ENCODE results near the gene TPSAB1.
"Not testable (repeated sequence)": the region's sequence is repeated elsewhere in the genome, so short reads cannot be mapped to it uniquely, and the experiment has no call there.

TPSAB1 gene

DNA sequence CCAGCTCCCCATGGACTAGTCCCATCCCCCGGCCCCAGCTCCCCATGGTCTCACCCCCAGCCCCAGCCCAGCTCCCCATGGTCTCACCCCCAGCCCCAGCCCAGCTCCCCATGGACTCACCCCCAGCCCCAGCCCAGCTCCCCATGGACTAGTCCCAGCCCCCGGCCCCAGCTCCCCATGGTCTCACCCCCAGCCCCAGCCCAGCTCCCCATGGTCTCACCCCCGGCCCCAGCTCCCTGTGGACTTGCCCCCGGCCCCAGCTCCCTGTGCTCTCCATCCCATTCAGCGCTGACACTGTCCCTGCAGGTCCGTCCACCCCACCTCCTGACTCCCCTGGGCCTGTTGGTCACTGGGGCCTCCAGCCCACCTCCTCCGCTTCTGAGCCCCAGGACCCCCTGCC lies 9.2 kb upstream of the TPSAB1 start:
- H3K4me3 ChIP-seq (replicated peaks; ENCODE audit: insufficient read depth, low read length); DNase-seq (ENCODE audit: low read depth in 1 of 2, low spot score in 1 of 2); H3K27me3 ChIP-seq (ENCODE audit: insufficient read depth, poor library complexity, severe bottlenecking); H3K27ac ChIP-seq (replicated peaks): not testable (repeated sequence)

DNA sequence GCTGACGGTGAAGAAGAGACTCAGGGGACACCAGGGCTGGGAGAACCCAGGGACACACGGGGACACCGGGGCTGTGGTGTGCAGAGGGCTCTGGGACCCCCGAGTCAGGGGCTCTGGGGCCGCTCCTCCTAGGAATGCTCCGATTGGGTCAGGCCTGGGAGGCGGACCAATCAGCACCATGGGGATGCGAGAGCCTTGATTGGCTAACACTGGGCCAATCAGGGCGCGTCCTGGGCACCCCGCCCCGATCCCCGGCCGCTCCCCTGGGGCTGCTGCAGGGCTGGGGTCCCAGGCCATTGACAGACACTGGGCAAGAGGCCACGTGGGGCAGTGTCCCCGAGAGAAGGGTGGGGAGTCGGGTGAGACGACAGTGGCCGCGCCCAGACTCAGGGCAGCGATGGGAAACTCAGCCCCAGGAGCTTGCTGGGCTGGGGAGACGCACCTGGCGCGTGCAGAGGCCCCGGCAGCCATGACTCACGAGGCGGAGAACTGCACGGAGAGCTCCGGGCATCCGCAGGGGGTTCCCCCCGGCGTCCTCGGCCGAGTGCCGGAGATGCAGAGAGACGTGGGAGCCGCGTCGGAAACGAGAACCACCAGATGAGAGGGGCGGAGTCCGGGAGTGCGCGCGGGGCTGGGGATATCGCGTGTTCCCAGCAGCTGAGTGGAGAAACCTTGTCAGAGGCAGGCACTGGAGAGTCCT lies 8.3 kb upstream of the TPSAB1 start:
- not testable (repeated sequence) for H3K27me3 ChIP-seq (ENCODE audit: insufficient read depth, poor library complexity, severe bottlenecking); DNase-seq (ENCODE audit: low read depth in 1 of 2, low spot score in 1 of 2); H3K4me3 ChIP-seq (replicated peaks; ENCODE audit: insufficient read depth, low read length); H3K27ac ChIP-seq (replicated peaks)

DNA sequence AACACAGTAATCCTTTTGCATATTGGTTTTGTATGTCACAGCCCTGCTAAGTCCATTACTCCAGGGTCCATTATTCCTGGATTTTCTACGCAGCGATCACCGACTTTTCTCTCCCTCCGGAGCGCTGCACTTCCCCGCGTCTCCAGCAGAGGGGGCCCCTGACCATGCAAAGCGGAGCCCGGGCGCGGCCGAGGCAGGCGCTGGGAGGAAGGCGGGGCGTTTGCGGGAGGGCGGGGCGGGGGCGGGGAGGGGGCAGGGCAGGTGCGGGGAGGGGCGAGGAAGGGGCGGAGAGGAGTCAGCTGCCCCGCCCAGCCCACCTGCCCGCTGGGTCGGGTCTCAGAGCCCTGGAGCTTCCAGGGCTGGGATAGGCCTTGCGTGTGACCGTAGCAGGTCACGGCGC lies 3.8 kb upstream of the TPSAB1 start:
- not testable (repeated sequence) for DNase-seq (ENCODE audit: low read depth in 1 of 2, low spot score in 1 of 2); H3K27me3 ChIP-seq (ENCODE audit: insufficient read depth, poor library complexity, severe bottlenecking); H3K27ac ChIP-seq (replicated peaks); H3K4me3 ChIP-seq (replicated peaks; ENCODE audit: insufficient read depth, low read length)

DNA sequence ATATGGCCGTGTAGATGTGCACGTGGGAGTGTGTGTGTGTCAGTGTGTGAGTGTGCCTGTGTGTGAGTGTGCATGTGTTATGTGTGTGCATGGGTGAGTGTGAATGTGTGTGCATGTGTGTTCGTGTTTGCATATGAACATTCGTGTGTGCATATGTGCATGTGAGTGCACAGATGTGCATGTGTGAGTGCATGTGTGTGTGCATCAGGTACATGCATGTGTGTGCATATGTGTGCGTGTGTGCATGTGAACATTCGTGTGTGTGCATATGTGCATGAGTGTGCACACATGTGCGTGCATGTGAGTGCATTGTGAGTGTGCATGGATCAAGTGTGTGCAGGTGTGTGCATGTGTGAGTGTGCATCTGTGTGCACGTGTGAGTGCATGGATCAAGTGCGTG lies 2.5 kb upstream of the TPSAB1 start:
- TF ChIP-seq GABPA (IDR thresholded peaks at IDR 0.05; ENCODE audit: low read depth), result no peak
- TF ChIP-seq SPI1 (IDR thresholded peaks at IDR 0.05; ENCODE audit: borderline replicate concordance, low read depth), result no peak
- TF ChIP-seq, protein P1, sequence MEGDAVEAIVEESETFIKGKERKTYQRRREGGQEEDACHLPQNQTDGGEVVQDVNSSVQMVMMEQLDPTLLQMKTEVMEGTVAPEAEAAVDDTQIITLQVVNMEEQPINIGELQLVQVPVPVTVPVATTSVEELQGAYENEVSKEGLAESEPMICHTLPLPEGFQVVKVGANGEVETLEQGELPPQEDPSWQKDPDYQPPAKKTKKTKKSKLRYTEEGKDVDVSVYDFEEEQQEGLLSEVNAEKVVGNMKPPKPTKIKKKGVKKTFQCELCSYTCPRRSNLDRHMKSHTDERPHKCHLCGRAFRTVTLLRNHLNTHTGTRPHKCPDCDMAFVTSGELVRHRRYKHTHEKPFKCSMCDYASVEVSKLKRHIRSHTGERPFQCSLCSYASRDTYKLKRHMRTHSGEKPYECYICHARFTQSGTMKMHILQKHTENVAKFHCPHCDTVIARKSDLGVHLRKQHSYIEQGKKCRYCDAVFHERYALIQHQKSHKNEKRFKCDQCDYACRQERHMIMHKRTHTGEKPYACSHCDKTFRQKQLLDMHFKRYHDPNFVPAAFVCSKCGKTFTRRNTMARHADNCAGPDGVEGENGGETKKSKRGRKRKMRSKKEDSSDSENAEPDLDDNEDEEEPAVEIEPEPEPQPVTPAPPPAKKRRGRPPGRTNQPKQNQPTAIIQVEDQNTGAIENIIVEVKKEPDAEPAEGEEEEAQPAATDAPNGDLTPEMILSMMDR (IDR thresholded peaks at IDR 0.05; ENCODE audit: insufficient read depth, low read length), result no peak
- TF ChIP-seq, protein P2, sequence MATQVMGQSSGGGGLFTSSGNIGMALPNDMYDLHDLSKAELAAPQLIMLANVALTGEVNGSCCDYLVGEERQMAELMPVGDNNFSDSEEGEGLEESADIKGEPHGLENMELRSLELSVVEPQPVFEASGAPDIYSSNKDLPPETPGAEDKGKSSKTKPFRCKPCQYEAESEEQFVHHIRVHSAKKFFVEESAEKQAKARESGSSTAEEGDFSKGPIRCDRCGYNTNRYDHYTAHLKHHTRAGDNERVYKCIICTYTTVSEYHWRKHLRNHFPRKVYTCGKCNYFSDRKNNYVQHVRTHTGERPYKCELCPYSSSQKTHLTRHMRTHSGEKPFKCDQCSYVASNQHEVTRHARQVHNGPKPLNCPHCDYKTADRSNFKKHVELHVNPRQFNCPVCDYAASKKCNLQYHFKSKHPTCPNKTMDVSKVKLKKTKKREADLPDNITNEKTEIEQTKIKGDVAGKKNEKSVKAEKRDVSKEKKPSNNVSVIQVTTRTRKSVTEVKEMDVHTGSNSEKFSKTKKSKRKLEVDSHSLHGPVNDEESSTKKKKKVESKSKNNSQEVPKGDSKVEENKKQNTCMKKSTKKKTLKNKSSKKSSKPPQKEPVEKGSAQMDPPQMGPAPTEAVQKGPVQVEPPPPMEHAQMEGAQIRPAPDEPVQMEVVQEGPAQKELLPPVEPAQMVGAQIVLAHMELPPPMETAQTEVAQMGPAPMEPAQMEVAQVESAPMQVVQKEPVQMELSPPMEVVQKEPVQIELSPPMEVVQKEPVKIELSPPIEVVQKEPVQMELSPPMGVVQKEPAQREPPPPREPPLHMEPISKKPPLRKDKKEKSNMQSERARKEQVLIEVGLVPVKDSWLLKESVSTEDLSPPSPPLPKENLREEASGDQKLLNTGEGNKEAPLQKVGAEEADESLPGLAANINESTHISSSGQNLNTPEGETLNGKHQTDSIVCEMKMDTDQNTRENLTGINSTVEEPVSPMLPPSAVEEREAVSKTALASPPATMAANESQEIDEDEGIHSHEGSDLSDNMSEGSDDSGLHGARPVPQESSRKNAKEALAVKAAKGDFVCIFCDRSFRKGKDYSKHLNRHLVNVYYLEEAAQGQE (IDR thresholded peaks at IDR 0.05; ENCODE audit: insufficient replicate concordance, low read depth), result no peak
- TF ChIP-seq POLR2AphosphoS5 (IDR thresholded peaks at IDR 0.05; ENCODE audit: low read depth), result no peak
- no peaks in the 10 kb centered on the region for H3K27me3 ChIP-seq (ENCODE audit: insufficient read depth, poor library complexity, severe bottlenecking)
- no peak overlapping the region for H3K4me3 ChIP-seq (replicated peaks; ENCODE audit: insufficient read depth, low read length)
- DNase-seq (ENCODE audit: low read depth in 1 of 2, low spot score in 1 of 2), result no peak
- no peak overlapping the region for H3K27ac ChIP-seq (replicated peaks)

DNA sequence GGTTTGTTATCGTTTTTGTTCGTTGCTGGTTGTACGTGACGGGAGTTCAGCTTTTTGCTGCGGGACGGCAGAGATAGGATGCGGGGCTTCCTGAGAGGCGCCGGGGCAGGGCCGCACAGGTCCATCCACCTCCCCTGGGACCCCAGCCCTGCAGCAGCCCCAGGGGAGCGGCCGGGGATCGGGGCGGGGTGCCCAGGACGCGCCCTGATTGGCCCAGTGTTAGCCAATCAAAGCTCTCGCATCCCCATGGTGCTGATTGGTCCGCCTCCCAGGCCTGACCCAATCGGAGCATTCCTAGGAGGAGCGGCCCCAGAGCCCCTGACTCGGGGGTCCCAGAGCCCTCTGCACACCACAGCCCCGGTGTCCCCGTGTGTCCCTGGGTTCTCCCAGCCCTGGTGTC lies 1.6 kb upstream of the TPSAB1 start:
- H3K27ac ChIP-seq (replicated peaks); H3K4me3 ChIP-seq (replicated peaks; ENCODE audit: insufficient read depth, low read length); DNase-seq (ENCODE audit: low read depth in 1 of 2, low spot score in 1 of 2); H3K27me3 ChIP-seq (ENCODE audit: insufficient read depth, poor library complexity, severe bottlenecking): not testable (repeated sequence)

DNA sequence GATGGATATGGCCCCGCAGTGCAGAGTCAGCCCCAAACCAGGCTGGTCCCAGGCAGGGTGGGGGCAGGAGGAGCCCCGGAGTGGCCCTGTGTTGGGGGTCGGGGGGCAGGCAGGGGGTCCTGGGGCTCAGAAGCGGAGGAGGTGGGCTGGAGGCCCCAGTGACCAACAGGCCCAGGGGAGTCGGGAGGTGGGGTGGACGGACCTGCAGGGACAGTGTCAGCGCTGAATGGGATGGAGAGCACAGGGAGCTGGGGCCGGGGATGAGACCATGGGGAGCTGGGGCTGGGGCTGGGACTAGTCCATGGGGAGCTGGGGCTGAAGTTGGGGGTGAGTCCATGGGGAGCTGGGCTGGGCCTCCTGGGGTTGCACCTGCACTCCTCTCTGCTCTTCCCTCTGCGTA lies 930 bp upstream of the TPSAB1 start:
- H3K27me3 ChIP-seq (ENCODE audit: insufficient read depth, poor library complexity, severe bottlenecking); H3K27ac ChIP-seq (replicated peaks); DNase-seq (ENCODE audit: low read depth in 1 of 2, low spot score in 1 of 2); H3K4me3 ChIP-seq (replicated peaks; ENCODE audit: insufficient read depth, low read length): not testable (repeated sequence)

DNA sequence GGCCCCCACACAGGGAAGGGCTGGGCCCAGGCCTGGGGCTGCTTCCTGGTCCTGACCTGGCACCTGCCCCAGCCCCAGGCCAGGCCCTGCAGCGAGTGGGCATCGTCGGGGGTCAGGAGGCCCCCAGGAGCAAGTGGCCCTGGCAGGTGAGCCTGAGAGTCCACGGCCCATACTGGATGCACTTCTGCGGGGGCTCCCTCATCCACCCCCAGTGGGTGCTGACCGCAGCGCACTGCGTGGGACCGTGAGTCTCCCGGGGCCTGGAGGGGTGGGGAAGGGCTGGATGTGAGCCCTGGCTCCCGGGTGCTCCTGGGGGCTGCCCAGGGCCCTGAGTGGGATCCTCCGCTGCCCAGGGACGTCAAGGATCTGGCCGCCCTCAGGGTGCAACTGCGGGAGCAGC lies 576 bp downstream of the TPSAB1 start:
- not testable (repeated sequence) for H3K27me3 ChIP-seq (ENCODE audit: insufficient read depth, poor library complexity, severe bottlenecking); H3K27ac ChIP-seq (replicated peaks); DNase-seq (ENCODE audit: low read depth in 1 of 2, low spot score in 1 of 2); H3K4me3 ChIP-seq (replicated peaks; ENCODE audit: insufficient read depth, low read length)

DNA sequence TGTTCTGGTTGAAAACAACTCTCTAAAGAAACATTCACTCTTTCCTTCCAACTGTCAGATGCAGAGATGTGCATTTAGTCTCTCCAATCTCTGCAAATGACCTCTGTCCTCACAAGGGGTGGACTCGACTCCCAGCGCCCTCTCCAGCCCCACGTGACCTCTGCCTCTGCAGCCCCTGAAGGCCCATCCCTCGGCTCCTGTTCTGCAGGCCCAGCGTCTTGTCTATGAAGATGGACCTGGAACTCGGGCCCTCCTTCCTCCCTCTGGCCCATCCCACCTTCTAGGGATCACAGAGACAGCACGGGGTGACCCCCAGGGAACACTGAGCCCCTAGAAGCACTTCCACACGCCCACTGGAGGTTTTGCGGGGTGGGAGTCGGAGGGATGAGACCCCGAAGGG lies 2.9 kb downstream of the TPSAB1 start:
- H3K4me3 ChIP-seq (replicated peaks; ENCODE audit: insufficient read depth, low read length); DNase-seq (ENCODE audit: low read depth in 1 of 2, low spot score in 1 of 2); H3K27me3 ChIP-seq (ENCODE audit: insufficient read depth, poor library complexity, severe bottlenecking); H3K27ac ChIP-seq (replicated peaks): not testable (repeated sequence)

DNA sequence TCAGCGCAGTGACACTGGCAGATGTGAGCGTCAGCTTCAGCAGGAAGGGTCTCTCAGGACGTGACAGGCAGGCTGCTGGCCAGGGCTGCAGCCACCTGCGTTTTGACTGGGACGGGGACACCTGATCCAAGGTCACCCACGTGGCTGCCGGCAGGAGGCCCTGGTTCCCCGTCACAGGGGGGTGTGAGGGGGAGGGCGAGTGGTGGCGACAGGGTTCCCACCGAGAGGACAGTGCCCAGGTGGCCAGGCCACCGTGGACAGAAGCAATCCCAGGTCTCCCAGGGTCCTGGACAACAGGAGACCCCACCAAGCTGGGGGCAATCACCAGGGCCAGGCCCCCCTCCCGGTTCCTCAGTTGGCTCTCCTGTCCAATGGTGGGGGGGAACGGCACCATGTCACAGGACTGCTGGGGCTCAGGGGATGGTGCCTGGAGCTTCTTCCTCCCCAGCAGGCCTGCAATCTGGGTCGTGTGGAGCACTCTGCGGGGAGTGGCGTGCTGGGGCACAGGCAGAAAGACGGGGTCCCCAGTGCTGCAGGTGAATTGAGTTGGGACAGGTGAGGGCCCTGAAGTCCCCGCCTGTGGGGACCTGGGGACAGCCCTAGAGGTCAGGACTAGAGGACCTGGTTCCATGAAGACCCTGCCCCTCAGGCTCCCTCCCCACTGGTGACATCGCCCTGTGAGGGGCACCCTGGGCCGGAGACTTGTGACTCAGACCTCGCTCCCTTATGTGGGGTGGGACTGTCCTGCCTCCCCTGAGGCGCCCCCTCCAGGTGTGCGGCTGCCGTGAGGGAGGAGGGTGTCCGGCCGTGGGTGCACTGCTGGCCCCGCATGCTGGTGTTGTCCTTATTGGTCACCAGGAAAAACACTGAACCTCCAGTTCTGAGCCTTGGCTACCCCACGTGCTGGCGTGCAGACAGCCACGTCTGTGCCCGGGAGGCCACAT lies 3.7 kb downstream of the TPSAB1 start:
- DNase-seq (ENCODE audit: low read depth in 1 of 2, low spot score in 1 of 2), result not testable (repeated sequence)
- peak overlapping the region; percentile 69; the same call in 1 of the 2 replicates for H3K27ac ChIP-seq (replicated peaks)

More for the DNA sequence above, 3.7 kb downstream of the TPSAB1 start:
- H3K4me3 ChIP-seq (replicated peaks; ENCODE audit: insufficient read depth, low read length); H3K27me3 ChIP-seq (ENCODE audit: insufficient read depth, poor library complexity, severe bottlenecking): not testable (repeated sequence)

All from HL-60 (cell line).